Ovary (tissue), 9 donors: Measurements from ENCODE around the gene AURKA. TPM values are rescaled to one million over a fixed set of nuclear protein-coding genes. Genes with fewer than 3 reads are reported as not detected.

Experiments
- DNase-seq, 5 donors: peaks; one replicate each; pipeline ENCODE4 v3.0.0-alpha.2; 2019 to 2020
- H3K27ac ChIP-seq, 2 donors: fragments of 200-600 bp; one replicate each; pipeline versions ENCODE4 v1.5.1 to v1.8.0; 2019 to 2022
- H3K27me3 ChIP-seq: fragments of 200-600 bp; one replicate; pipeline ENCODE4 v1.8.0; 2022
- H3K36me3 ChIP-seq: fragments of 200-600 bp; sonication (generic); one replicate; pipeline ENCODE4 v1.5.1; 2019
- H3K4me1 ChIP-seq: one replicate; pipeline ENCODE4 v1.8.1; 2013; ENCODE audit warnings: mild to moderate bottlenecking, moderate library complexity; ENCODE audit not compliant: insufficient read depth
- H3K4me3 ChIP-seq: fragments of 200-600 bp; sonication (generic); one replicate; pipeline ENCODE4 v1.5.1; 2017
- H3K9me3 ChIP-seq, 2 donors: fragments of 200-600 bp in 1 of 2; sonication (generic) in 1 of 2; one replicate each; pipeline versions ENCODE4 v1.5.1 to v1.8.1; 2013 to 2019; ENCODE audit warnings: mild to moderate bottlenecking in 1 of 2, moderate library complexity in 1 of 2
- EP300 ChIP-seq: sonication (generic); formaldehyde crosslinking; IDR thresholded peaks from one replicate; pipeline ENCODE4 v1.6.1; 2017; ENCODE audit warnings: antibody characterized with exemption
- POLR2A ChIP-seq: fragments of 450-650 bp; IDR thresholded peaks from one replicate; pipeline ENCODE4 v1.6.1; 2017; ENCODE audit warnings: antibody characterized with exemption, mild to moderate bottlenecking, moderate library complexity
- WGBS, 3 donors: extraction: QIAGEN DNeasy Blood & Tissue Kit in 1 of 3; methylation state at CpG; one replicate each; pipeline versions ENCODE4 v1.1.5 to v1.1.7; 2013 to 2017; 5-methylcytosine and 5-hydroxymethylcytosine counted together
- intact Hi-C, 4 donors: fragments of 100-400 bp; cut with DNase I; formaldehyde crosslinking; loops; one replicate each; pipeline versions ENCODE4 v1.11.0 to v1.15.1; 2022 to 2023
- polyA plus RNA-seq, 2 donors: library from polyadenylated mRNA; stranded (reverse); fragments of 200-250 nt in 1 of 2; fragments of 350-450 nt in 1 of 2; fragmentation: Illumina TruSeq in 1 of 2; extraction: RNeasy Lipid Tissue Mini Kit (QIAGEN cat#74804) in 1 of 2; gene quantifications; one replicate each; pipeline ENCODE4 v1.2.3, GENCODE V29; 2013 to 2014
- total RNA-seq, 7 donors: library from RNA; depleted of rRNA in 2 of 7; stranded (reverse); fragments of >200 nt in 2 of 7; fragmentation: NEBNext Ultra II Directional in 3 of 7; extraction: Animal tissue kit (Norgen Biotek cat#: 25700) in 3 of 7; gene quantifications; one replicate each; pipeline versions ENCODE4 v1.1.0 to v1.2.4, GENCODE V29; 2016 to 2023
- TF ChIP-seq, protein P1 (sequence below), 3 donors: fragments of 450-650 bp in 2 of 3; fragments of 200-600 bp in 1 of 3; IDR thresholded peaks; one replicate each; pipeline versions ENCODE4 v1.5.1 to v1.8.0; 2016 to 2022; ENCODE audit warnings: antibody characterized with exemption in 3 of 3, mild to moderate bottlenecking in 1 of 3
- donor health status: DM: no; HTN: no; CAD: no; lungs with moderate emphysema.
- donor health status: DM: no; HTN: no; CAD: no.
- donor health status: Bipolar disorder and iron deficiency.
- donor health status: DM: yes; HTN: yes; CAD: no.
- donor health status: DM: no; HTN: no; CAD: no.
- donor health status: DM: yes; HTN: yes; CAD: no.

AURKA gene
- total and polyA plus RNA-seq, 9 donors, result 2.2 to 10.0 (median 3.2) TPM

DNA sequence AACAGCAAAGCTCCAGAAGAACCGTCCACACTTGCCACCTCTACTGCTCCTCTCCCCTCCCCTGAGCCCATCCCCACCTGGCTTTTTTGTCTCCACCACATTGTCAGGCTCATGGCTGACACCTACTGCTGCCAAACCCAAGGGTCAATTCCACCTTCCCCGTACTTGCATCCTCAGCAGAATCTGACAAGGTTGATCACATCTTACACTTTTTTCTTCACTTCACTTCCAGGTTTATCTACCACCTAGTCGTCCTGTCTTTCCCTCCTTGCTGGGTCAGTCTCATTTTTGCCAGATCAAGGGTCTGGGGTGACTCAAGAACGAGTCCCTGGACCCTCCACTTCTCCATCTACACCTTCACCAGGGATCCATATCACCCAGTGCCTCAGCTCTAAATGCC is 3.1 kb downstream of the AURKA start:
- WGBS, 3 donors, result 78 to 92% (median 89%) methylated on average over 4 of the region's 4 CpGs
- intact Hi-C loops, result no loop called here
- Histone ChIP-seq H3K9me3 (no peaks in the 10 kb centered on the region), H3K4me1 (peaks cover 6% of the 10 kb centered on the region), H3K4me3 (no peak overlapping the region), H3K27me3 (no peaks in the 10 kb centered on the region), H3K27ac (no peak overlapping the region), H3K36me3 (no peaks in the 10 kb centered on the region)
- DNase-seq, result no peak
- TF ChIP-seq EP300, result no peak
- TF ChIP-seq POLR2A, result no peak
- TF ChIP-seq, protein P1, sequence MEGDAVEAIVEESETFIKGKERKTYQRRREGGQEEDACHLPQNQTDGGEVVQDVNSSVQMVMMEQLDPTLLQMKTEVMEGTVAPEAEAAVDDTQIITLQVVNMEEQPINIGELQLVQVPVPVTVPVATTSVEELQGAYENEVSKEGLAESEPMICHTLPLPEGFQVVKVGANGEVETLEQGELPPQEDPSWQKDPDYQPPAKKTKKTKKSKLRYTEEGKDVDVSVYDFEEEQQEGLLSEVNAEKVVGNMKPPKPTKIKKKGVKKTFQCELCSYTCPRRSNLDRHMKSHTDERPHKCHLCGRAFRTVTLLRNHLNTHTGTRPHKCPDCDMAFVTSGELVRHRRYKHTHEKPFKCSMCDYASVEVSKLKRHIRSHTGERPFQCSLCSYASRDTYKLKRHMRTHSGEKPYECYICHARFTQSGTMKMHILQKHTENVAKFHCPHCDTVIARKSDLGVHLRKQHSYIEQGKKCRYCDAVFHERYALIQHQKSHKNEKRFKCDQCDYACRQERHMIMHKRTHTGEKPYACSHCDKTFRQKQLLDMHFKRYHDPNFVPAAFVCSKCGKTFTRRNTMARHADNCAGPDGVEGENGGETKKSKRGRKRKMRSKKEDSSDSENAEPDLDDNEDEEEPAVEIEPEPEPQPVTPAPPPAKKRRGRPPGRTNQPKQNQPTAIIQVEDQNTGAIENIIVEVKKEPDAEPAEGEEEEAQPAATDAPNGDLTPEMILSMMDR (IDR thresholded peaks at IDR 0.05), result no peak

DNA sequence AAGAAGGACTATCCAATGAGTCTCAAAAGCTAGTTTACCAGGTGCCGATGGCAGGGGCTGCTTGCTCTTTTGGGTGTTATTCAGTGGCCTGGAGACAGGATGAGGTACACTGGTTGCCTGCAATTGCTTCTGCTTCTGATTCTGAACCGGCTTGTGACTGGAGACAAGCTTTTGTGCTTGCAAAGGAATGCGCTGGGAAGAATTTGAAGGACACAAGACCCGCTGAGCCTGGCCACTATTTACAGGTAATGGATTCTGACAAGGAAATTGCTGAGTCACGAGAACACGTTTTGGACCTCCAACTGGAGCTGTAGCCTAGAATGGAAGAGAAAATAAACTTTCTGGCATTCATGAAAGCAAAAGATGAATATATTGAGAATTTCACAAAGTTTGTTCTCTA is 5.8 kb downstream of the AURKA start:
- Histone ChIP-seq H3K4me1 (peaks cover 4% of the 10 kb centered on the region), H3K27me3 (no peaks in the 10 kb centered on the region), H3K36me3 (no peaks in the 10 kb centered on the region), H3K27ac (no peak overlapping the region), H3K9me3 (no peaks in the 10 kb centered on the region), H3K4me3 (no peak overlapping the region)
- no peak for TF ChIP-seq POLR2A
- TF ChIP-seq, protein P1 (IDR thresholded peaks at IDR 0.05), result no peak
- TF ChIP-seq EP300, result no peak
- no peak for DNase-seq
- WGBS, 3 donors, result 93 to 96% (median 96%) methylated on average over 6 of the region's 6 CpGs
- intact Hi-C loops, result no loop called here

DNA sequence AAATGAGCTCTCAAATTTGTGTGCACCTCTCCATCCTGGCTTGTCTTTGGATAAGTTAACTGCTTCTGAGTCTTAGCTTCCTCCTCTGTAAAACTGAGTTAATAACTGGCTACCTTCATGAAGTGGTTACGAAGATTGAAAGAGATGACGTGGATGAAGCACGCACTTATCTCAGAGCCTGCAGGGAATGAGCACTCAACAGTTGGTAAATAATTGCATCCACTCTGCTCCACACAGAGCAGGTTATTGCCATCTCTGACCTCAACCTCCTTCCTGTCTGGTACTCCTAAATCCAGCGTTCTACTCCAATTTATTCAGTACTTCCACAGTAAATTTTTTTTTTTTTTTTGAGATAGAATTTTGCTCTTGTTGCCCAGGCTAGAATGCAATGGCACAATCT is 6.9 kb downstream of the AURKA start:
- intact Hi-C loops, result no loop called here
- Histone ChIP-seq H3K9me3 (no peaks in the 10 kb centered on the region), H3K27me3 (no peaks in the 10 kb centered on the region), H3K36me3 (no peaks in the 10 kb centered on the region), H3K4me1 (peaks cover 2% of the 10 kb centered on the region), H3K27ac (no peak overlapping the region), H3K4me3 (no peak overlapping the region)
- 91 to 94% (median 94%) methylated on average over 4 of the region's 4 CpGs for WGBS, 3 donors
- TF ChIP-seq EP300 (no peak), POLR2A (no peak)
- TF ChIP-seq, protein P1 (IDR thresholded peaks at IDR 0.05), result no peak
- no peak for DNase-seq

DNA sequence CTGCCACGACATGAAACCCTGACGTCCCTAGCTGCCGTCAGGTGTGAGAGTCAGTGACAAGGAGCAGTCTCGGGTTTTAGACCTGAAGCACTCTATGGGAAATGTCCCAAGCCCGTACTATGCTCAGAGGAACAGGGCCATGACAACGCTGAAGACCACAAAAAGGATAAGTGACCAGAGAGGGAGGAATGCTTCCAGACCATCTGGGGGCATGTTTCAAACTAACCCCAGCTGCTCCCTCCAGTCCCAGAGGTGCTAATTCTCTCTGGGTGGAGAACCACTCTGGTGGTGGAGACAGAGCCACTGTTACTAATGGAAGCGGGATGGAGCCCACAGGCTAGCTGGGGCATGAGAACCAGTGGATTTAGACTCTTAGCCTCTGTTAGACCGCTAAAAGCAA is 8.7 kb downstream of the AURKA start:
- WGBS, 3 donors, result 58 to 70% (median 62%) methylated on average over 8 of the region's 8 CpGs
- H3K27me3 ChIP-seq, result no peaks in the 10 kb centered on the region
- no peak overlapping the region for H3K27ac ChIP-seq
- intact Hi-C loops, result no loop called here
- H3K4me1 ChIP-seq, result peaks cover 2% of the 10 kb centered on the region
- TF ChIP-seq POLR2A, result no peak
- TF ChIP-seq, protein P1 (IDR thresholded peaks at IDR 0.05), result no peak
- no peaks in the 10 kb centered on the region for H3K9me3 ChIP-seq
- no peak for DNase-seq
- H3K36me3 ChIP-seq, result no peaks in the 10 kb centered on the region
- H3K4me3 ChIP-seq, result no peak overlapping the region

DNA sequence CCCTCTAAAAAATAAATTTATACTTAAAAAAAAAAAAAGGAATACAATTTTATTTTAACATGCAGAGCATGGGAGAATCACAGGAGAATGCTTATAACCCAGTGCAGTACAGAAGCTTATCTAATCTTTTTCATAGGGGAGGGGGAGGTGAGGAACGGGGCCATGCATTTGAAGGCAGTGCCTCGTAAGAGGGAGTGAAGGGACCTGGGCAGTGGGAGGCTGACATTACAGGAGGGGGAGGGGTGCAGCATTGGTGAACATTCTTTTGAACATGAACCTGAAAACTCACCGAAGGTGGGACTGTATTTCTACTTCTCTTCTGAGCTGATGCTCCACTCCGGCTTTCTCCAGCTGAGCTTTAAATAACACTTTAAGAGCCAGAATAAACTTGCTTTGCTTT is 9.3 kb downstream of the AURKA start:
- H3K27me3 ChIP-seq, result no peaks in the 10 kb centered on the region
- WGBS, 3 donors, result 8 to 14% (median 8%) methylated on average over 4 of the region's 4 CpGs
- H3K4me1 ChIP-seq, result peaks cover 2% of the 10 kb centered on the region
- H3K4me3 ChIP-seq, result no peak overlapping the region
- no peak for DNase-seq
- no peaks in the 10 kb centered on the region for H3K9me3 ChIP-seq
- no peak overlapping the region for H3K27ac ChIP-seq
- TF ChIP-seq EP300 (no peak), POLR2A (no peak)
- TF ChIP-seq, protein P1 (IDR thresholded peaks at IDR 0.05), result no peak
- intact Hi-C loops, result no loop called here
- no peaks in the 10 kb centered on the region for H3K36me3 ChIP-seq
